SK-N-SH (cell line): ENCODE data around the gene CCR5AS.

ENCODE experiments used
- CTCF ChIA-PET: fragments of 300-600, 350-600 bp; formaldehyde crosslinking; extraction: SDS; loops from one replicate; lab custom pipeline; 2021; lab: Yijun Ruan, JAX
- POLR2A ChIA-PET: fragments of 350-600 bp; sonication (Branson Sonifier 250); formaldehyde crosslinking; extraction: SDS; loops from one replicate; lab custom pipeline; 2020; ENCODE audit warnings: antibody characterized with exemption, inconsistent platforms; lab: Yijun Ruan, JAX
- DNase-seq: peaks from one replicate; pipeline ENCODE4 v3.0.0; 2012
- H2AFZ ChIP-seq: fragments of 200-600 bp; sonication (generic); 2 replicates; pipeline ENCODE4 v1.8.1; 2016; ENCODE audit warnings: antibody characterized with exemption, mild to moderate bottlenecking, low read depth
- H3F3A ChIP-seq: fragments of 200-600 bp; sonication (generic); replicated peaks from 2 replicates; pipeline ENCODE3; 2016; ENCODE audit warnings: antibody characterized with exemption, mild to moderate bottlenecking; ENCODE audit not compliant: insufficient read depth
- H3K27ac ChIP-seq, 2 experiments: fragments of 200-500 bp in 1 of 2; fragments of 200-600 bp in 1 of 2; sonication (Bioruptor generic) in 1 of 2; sonication (generic), shearing (Covaris generic) in 1 of 2; 2 replicates each; pipeline versions ENCODE4 v1.5.1 to v1.6.1; 2014 to 2016; ENCODE audit warnings: low read depth in 2 of 2, inconsistent platforms in 1 of 2, low read length in 1 of 2, mild to moderate bottlenecking in 1 of 2, mixed read lengths in 1 of 2
- H3K27me3 ChIP-seq: fragments of 200-600 bp; sonication (generic), shearing (Covaris generic); 2 replicates; pipeline ENCODE4 v1.6.1; 2016; ENCODE audit warnings: mixed run types; ENCODE audit not compliant: insufficient read depth
- H3K36me3 ChIP-seq, 2 experiments: fragments of 200-500 bp in 1 of 2; fragments of 200-600 bp in 1 of 2; sonication (Bioruptor generic) in 1 of 2; sonication (generic) in 1 of 2; replicated peaks in 1 of 2; 2 replicates each; pipeline versions ENCODE3 to v1.5.1; 2014 to 2016; ENCODE audit warnings: low read length in 1 of 2, mild to moderate bottlenecking in 1 of 2; ENCODE audit not compliant: insufficient read depth in 2 of 2, control insufficient read depth in 1 of 2
- H3K4me1 ChIP-seq, 2 experiments: fragments of 200-500 bp in 1 of 2; fragments of 200-600 bp in 1 of 2; sonication (Bioruptor generic) in 1 of 2; sonication (generic), shearing (Covaris generic) in 1 of 2; 2 replicates each; pipeline versions ENCODE4 v1.5.1 to v1.6.1; 2014 to 2016; ENCODE audit warnings: low read depth in 1 of 2, low read length in 1 of 2, mixed run types in 1 of 2; ENCODE audit not compliant: insufficient read depth in 2 of 2, control insufficient read depth in 1 of 2
- H3K4me2 ChIP-seq: fragments of 200-600 bp; sonication (generic), shearing (Covaris generic); 2 replicates; pipeline ENCODE4 v1.6.1; 2017; ENCODE audit warnings: mixed run types
- H3K4me3 ChIP-seq, 2 experiments: fragments of 200-500 bp in 1 of 2; fragments of 200-600 bp in 1 of 2; sonication (Bioruptor generic) in 1 of 2; sonication (generic), shearing (Covaris generic) in 1 of 2; 2 replicates each; pipeline versions ENCODE4 v1.5.1 to v1.8.1; 2014 to 2016; ENCODE audit warnings: low read depth in 2 of 2, inconsistent platforms in 1 of 2, low read length in 1 of 2, mild to moderate bottlenecking in 1 of 2, mixed read lengths in 1 of 2, moderate library complexity in 1 of 2
- H3K79me2 ChIP-seq: fragments of 200-600 bp; sonication (generic); 2 replicates; pipeline ENCODE4 v1.8.1; 2017; ENCODE audit warnings: mild to moderate bottlenecking; ENCODE audit not compliant: insufficient read depth
- H3K9ac ChIP-seq: fragments of 200-600 bp; sonication (generic); 2 replicates; pipeline ENCODE4 v1.6.1; 2017; ENCODE audit warnings: mixed run types
- H3K9me2 ChIP-seq: fragments of 200-600 bp; sonication (generic); 2 replicates; pipeline ENCODE4 v1.6.1; 2017; ENCODE audit warnings: mixed run types
- H3K9me3 ChIP-seq: fragments of 200-600 bp; sonication (generic); 2 replicates; pipeline ENCODE4 v1.6.1; 2017; ENCODE audit warnings: mixed run types, mild to moderate bottlenecking, moderate library complexity
- H4K20me1 ChIP-seq: fragments of 200-600 bp; sonication (generic); 2 replicates; pipeline ENCODE4 v1.6.1; 2017; ENCODE audit warnings: mild to moderate bottlenecking, mixed run types; ENCODE audit not compliant: insufficient read depth
- CHD2 ChIP-seq: fragments of 150-350 bp; IDR thresholded peaks from 2 replicates; pipeline ENCODE4 v1.6.1; 2018; ENCODE audit warnings: low read length; ENCODE audit not compliant: partially characterized antibody
- GABPA ChIP-seq: IDR thresholded peaks from 2 replicates; pipeline ENCODE4 v1.4.0; 2012; ENCODE audit warnings: low read depth, mild to moderate bottlenecking
- GATA2 ChIP-seq: sonication (generic); formaldehyde crosslinking; IDR thresholded peaks from 2 replicates; pipeline ENCODE4 v1.5.0; 2020; ENCODE audit warnings: mild to moderate bottlenecking, missing genetic modification reagents
- MAX ChIP-seq: IDR thresholded peaks from 2 replicates; pipeline ENCODE4 v1.4.0; 2012; ENCODE audit warnings: low read depth
- NRF1 ChIP-seq: IDR thresholded peaks from 2 replicates; pipeline ENCODE4 v1.6.1; 2012; ENCODE audit warnings: low read depth, mild to moderate bottlenecking, low read length
- PBX3 ChIP-seq: IDR thresholded peaks from 2 replicates; pipeline ENCODE4; 2012
- POLR2AphosphoS5 ChIP-seq: IDR thresholded peaks from 2 replicates; pipeline ENCODE4 v1.6.1; 2012; ENCODE audit warnings: low read depth, low read length
- RCOR1 ChIP-seq: fragments of 150-350 bp; IDR thresholded peaks from 2 replicates; pipeline ENCODE4 v1.6.1; 2017; ENCODE audit warnings: antibody characterized with exemption, low read length
- SIN3A ChIP-seq: IDR thresholded peaks from 2 replicates; pipeline ENCODE4 v1.6.1; 2012; ENCODE audit warnings: low read depth, mild to moderate bottlenecking, low read length, moderate library complexity, borderline replicate concordance
- SMC3 ChIP-seq: IDR thresholded peaks from 2 replicates; pipeline ENCODE4 v1.6.1; 2012; ENCODE audit warnings: low read depth, low read length, improper control_type of control experiment
- TAF1 ChIP-seq: IDR thresholded peaks from 2 replicates; pipeline ENCODE4 v1.6.1; 2012; ENCODE audit warnings: low read depth, mild to moderate bottlenecking, low read length, moderate library complexity, borderline replicate concordance
- TEAD4 ChIP-seq: IDR thresholded peaks from 2 replicates; pipeline ENCODE4 v1.4.0; 2012; ENCODE audit warnings: mild to moderate bottlenecking, borderline replicate concordance; ENCODE audit not compliant: insufficient read depth
- USF1 ChIP-seq: IDR thresholded peaks from 2 replicates; pipeline ENCODE4 v1.4.0; 2012; ENCODE audit warnings: low read depth, borderline replicate concordance
- USF2 ChIP-seq: fragments of 150-350 bp; IDR thresholded peaks from 2 replicates; pipeline ENCODE4 v1.6.1; 2017; ENCODE audit warnings: antibody characterized with exemption, low read length, low read depth, borderline replicate concordance
- ZBTB33 ChIP-seq: IDR thresholded peaks from 2 replicates; pipeline ENCODE4 v1.4.0; 2012; ENCODE audit warnings: low read depth, borderline replicate concordance
- WGBS: methylation state at CpG from one replicate; pipeline ENCODE4 v1.1.6; 2017; ENCODE audit warnings: low lambda C conversion rate; 5-methylcytosine and 5-hydroxymethylcytosine counted together

CCR5AS gene

GRCh38 chr3:46435081-46435726 lies 28.3 kb upstream of the CCR5AS start:
- WGBS = 26% methylated on average over 3 of the region's 3 CpGs
- CTCF ChIA-PET = interaction anchor here (0.9 to 1.2 kb wide), 2 partner anchors 8 to 10 kb away, joined by 3 read pairs; no protein-coding TSS in a partner anchor
- POLR2A ChIA-PET = no interaction called here
- no peak overlapping the region for H3K27ac ChIP-seq
- no peaks in the 10 kb centered on the region for H3K4me1 ChIP-seq
- H2AFZ ChIP-seq = no peak overlapping the region
- H3F3A ChIP-seq = no peaks in the 10 kb centered on the region
- H3K9me3 ChIP-seq = 0 out of 2 replicates have a peak, but pooled peaks cover 3% of the 10 kb centered on the region
- H3K4me3 ChIP-seq = no peak overlapping the region
- no peak for DNase-seq
- no peaks in the 10 kb centered on the region for H3K79me2 ChIP-seq
- no peaks in the 10 kb centered on the region for H4K20me1 ChIP-seq
- H3K27me3 ChIP-seq = no peaks in the 10 kb centered on the region
- no peak overlapping the region for H3K4me2 ChIP-seq
- H3K9me2 ChIP-seq = no peaks in the 10 kb centered on the region
- no peak for TF ChIP-seq CHD2
- no peak for TF ChIP-seq GATA2 (CRISPR knock-in tag)
- TF ChIP-seq USF2 = no peak
- no peak for TF ChIP-seq GABPA
- no peak for TF ChIP-seq NRF1
- no peak for TF ChIP-seq MAX
- no peak for TF ChIP-seq TAF1
- no peak for TF ChIP-seq TEAD4
- no peak for TF ChIP-seq SMC3
- no peak for TF ChIP-seq PBX3
- TF ChIP-seq SIN3A = no peak
- TF ChIP-seq RCOR1 = no peak
- no peak for TF ChIP-seq ZBTB33
- no peak for TF ChIP-seq POLR2AphosphoS5
- no peak for TF ChIP-seq USF1
- H3K36me3 ChIP-seq = no peaks in the 10 kb centered on the region
- H3K9ac ChIP-seq = no peak overlapping the region
